GM21367 (cell line): ENCODE measurements around the gene CDADC1.

Experiments used
- ATAC-seq: cut with Tn5 transposase; IDR thresholded peaks from one replicate; pipeline ENCODE4 v1.9.1; 2021; ENCODE audit not compliant: unreplicated experiment

The CDADC1 gene

GRCh38 chr13:49247643-49248621, at the start of gene CDADC1:
Gene CDADC1 (plus strand): TSS chr13:49247925. CDS start chr13:49248038, 113 bp downstream.
- peak; percentile 94 for ATAC-seq

GRCh38 chr13:49206641-49207040, 41.1 kb upstream of the CDADC1 start:
- ATAC-seq: no peak

GRCh38 chr13:49208619-49209018, 39.1 kb upstream of the CDADC1 start:
- ATAC-seq: no peak

GRCh38 chr13:49210114-49210513, 37.6 kb upstream of the CDADC1 start:
- ATAC-seq: no peak

GRCh38 chr13:49210669-49211068, 37.1 kb upstream of the CDADC1 start:
- ATAC-seq: no peak

- no peak for ATAC-seq
Observed at GRCh38 chr13:49213539-49213938, 34.2 kb upstream of the CDADC1 start.

- no peak for ATAC-seq
Observed at GRCh38 chr13:49213997-49214916, 33.5 kb upstream of the CDADC1 start.

- no peak for ATAC-seq
Observed at GRCh38 chr13:49214917-49215376, 32.8 kb upstream of the CDADC1 start.

- no peak for ATAC-seq
Observed at GRCh38 chr13:49216334-49216733, 31.4 kb upstream of the CDADC1 start.

- no peak for ATAC-seq
Observed at GRCh38 chr13:49217962-49218492, 29.7 kb upstream of the CDADC1 start.

- no peak for ATAC-seq
Observed at GRCh38 chr13:49218493-49219051, 29.2 kb upstream of the CDADC1 start.

- ATAC-seq: no peak
Observed at GRCh38 chr13:49219647-49220035, 28.1 kb upstream of the CDADC1 start.

GRCh38 chr13:49220036-49220855, 27.5 kb upstream of the CDADC1 start, which contains the start of gene MLNR:
Gene MLNR (plus strand): TSS chr13:49220338. CDS start chr13:49220338, 0 bp downstream.
- no peak for ATAC-seq

GRCh38 chr13:49220856-49221589, 26.7 kb upstream of the CDADC1 start:
- no peak for ATAC-seq

- no peak for ATAC-seq
Observed at GRCh38 chr13:49221590-49221965, 26.1 kb upstream of the CDADC1 start.

- ATAC-seq: no peak
Observed at GRCh38 chr13:49225223-49226042, 22.3 kb upstream of the CDADC1 start.

- no peak for ATAC-seq
Observed at GRCh38 chr13:49226613-49227012, 21.1 kb upstream of the CDADC1 start.

GRCh38 chr13:49234741-49235140, 13.0 kb upstream of the CDADC1 start:
- no peak for ATAC-seq
